BJ (cell line): ENCODE results near the gene CYB561D1. TPM values are rescaled to one million over a fixed set of nuclear protein-coding genes. Genes with fewer than 3 reads are reported as not detected.
"Not testable (repeated sequence)": the region's sequence is repeated elsewhere in the genome, so short reads cannot be mapped to it uniquely, and the experiment has no call there.

Experiments
- CTCF ChIA-PET: fragments of 350-600 bp; formaldehyde crosslinking; extraction: SDS; loops from one replicate; lab custom pipeline; 2021; ENCODE audit warnings: antibody characterized with exemption, inconsistent platforms; lab: Yijun Ruan, JAX
- POLR2A ChIA-PET: fragments of 300-600 bp; sonication (Branson Sonifier 250); formaldehyde crosslinking; extraction: SDS; loops from one replicate; lab custom pipeline; 2021; ENCODE audit warnings: antibody characterized with exemption; lab: Charles Lee
- DNase-seq: peaks from one replicate; pipeline ENCODE4 v3.0.0-alpha.2; 2011; ENCODE audit warnings: low read depth
- H3K27me3 ChIP-seq: 2 replicates; pipeline ENCODE4 v1.6.0; 2011; ENCODE audit warnings: low read length; ENCODE audit not compliant: control insufficient read depth, insufficient read depth
- H3K36me3 ChIP-seq: 2 replicates; pipeline ENCODE4 v1.5.1; 2011; ENCODE audit warnings: low read length; ENCODE audit not compliant: control insufficient read depth, insufficient read depth
- H3K4me3 ChIP-seq: 2 replicates; pipeline ENCODE4 v1.5.1; 2011; ENCODE audit warnings: low read depth, mild to moderate bottlenecking, control low read depth, low read length
- polyA plus RNA-seq: library from polyadenylated mRNA; depleted of rRNA; stranded (reverse); fragments of >200 nt; gene quantifications from 2 replicates; pipeline ENCODE4 v1.2.3, GENCODE V29; 2011
- TF ChIP-seq, protein P1 (sequence below): IDR thresholded peaks from 2 replicates; pipeline ENCODE4 v1.5.1; 2011; ENCODE audit warnings: low read depth, mild to moderate bottlenecking, control low read depth, inconsistent platforms, low read length, moderate library complexity; ENCODE audit not compliant: insufficient read depth

CYB561D1 gene
- polyA plus RNA-seq, 1 experiment: 10.8 TPM

DNA sequence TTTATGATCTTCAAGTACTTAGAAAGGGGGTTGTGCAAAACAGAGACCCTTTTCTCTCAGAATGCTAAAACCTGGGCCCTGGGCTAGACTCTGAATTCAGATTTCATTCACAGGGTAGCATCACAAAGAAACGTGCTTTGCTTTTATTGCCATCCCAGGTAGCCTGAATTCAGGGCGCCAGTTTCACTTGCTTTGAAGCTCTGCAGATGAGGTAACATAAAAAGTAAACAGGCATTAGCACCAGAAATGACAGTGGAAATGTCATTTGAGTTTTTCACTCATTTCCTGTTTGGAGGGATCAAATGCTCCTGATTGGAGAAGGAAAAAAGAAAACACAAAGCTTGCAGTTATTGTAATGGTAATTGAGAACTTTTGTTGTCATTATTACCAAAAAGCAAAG lies 25.0 kb upstream of the CYB561D1 start:
- no peak overlapping the region for H3K4me3 ChIP-seq
- ChIA-PET CTCF (interaction anchor here (0.7 to 1.8 kb wide), 6 partner anchors 17 to 382 kb away, joined by 3 to 7 read pairs (median 4); partner anchors contain the start of gene SORT1), POLR2A (interaction anchor here (0.6 to 0.7 kb wide), 2 partner anchors 43 to 57 kb away, joined by 3 to 5 read pairs; partner anchors contain the start of gene PSMA5)
- H3K27me3 ChIP-seq: no peaks in the 10 kb centered on the region
- peaks cover 2% of the 10 kb centered on the region for H3K36me3 ChIP-seq
- DNase-seq: no peak
- TF ChIP-seq, protein P1, sequence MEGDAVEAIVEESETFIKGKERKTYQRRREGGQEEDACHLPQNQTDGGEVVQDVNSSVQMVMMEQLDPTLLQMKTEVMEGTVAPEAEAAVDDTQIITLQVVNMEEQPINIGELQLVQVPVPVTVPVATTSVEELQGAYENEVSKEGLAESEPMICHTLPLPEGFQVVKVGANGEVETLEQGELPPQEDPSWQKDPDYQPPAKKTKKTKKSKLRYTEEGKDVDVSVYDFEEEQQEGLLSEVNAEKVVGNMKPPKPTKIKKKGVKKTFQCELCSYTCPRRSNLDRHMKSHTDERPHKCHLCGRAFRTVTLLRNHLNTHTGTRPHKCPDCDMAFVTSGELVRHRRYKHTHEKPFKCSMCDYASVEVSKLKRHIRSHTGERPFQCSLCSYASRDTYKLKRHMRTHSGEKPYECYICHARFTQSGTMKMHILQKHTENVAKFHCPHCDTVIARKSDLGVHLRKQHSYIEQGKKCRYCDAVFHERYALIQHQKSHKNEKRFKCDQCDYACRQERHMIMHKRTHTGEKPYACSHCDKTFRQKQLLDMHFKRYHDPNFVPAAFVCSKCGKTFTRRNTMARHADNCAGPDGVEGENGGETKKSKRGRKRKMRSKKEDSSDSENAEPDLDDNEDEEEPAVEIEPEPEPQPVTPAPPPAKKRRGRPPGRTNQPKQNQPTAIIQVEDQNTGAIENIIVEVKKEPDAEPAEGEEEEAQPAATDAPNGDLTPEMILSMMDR: no peak

DNA sequence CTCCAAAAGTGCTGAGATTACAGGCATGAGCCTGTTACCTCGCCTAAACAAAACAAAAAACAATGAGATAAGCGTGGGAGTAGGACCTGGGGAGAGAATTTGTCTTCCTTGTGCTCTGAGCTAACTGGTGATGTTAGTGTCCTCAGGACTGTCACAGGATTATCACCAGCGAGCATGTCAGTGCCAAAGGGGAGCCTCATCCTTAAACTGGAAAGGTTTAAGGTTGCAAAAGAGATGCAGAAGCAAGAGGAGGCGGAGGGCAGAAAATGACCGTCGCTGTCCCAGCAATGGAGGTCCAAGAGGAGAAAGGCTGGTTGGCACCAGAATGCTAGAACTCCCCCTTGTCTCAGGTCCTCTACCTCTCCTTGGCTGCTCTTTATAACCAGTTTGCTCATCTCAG lies 23.6 kb upstream of the CYB561D1 start:
- TF ChIP-seq, protein P1: no peak
- Histone ChIP-seq H3K36me3 (peaks cover 2% of the 10 kb centered on the region), H3K27me3 (no peaks in the 10 kb centered on the region), H3K4me3 (no peak overlapping the region)
- DNase-seq: no peak
- CTCF ChIA-PET: interaction anchor here (0.6 to 1.8 kb wide), 4 partner anchors 8 to 669 kb away, joined by 3 to 6 read pairs (median 4); partner anchors contain the start of gene SORT1
- POLR2A ChIA-PET: interaction anchor here (0.5 kb wide), 1 partner anchor 25 kb away, joined by 6 read pairs; no protein-coding TSS in a partner anchor

DNA sequence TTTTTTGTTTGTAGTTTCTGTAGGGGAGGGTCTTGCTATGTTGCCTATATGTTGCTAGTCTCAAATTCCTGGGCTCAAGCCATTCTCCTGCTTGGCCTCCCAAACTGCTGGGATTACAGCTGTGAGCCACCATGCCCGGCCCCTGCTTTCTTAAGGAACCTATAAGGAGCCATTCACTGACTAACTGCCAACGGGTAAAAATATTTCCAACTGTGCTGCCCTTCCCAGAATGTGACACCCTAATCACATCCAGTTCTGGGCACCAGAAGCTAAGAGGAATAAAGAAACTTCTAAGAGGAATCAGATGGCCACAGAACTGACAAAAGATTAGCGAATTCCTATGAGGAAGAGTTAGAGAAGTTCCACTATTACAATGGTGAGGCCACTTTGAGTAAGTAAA lies 21.1 kb upstream of the CYB561D1 start:
- Histone ChIP-seq H3K36me3 (peaks cover 11% of the 10 kb centered on the region), H3K27me3 (no peaks in the 10 kb centered on the region), H3K4me3 (no peak overlapping the region)
- ChIA-PET CTCF (no interaction called here), POLR2A (no interaction called here)
- no peak for DNase-seq
- TF ChIP-seq, protein P1: no peak

DNA sequence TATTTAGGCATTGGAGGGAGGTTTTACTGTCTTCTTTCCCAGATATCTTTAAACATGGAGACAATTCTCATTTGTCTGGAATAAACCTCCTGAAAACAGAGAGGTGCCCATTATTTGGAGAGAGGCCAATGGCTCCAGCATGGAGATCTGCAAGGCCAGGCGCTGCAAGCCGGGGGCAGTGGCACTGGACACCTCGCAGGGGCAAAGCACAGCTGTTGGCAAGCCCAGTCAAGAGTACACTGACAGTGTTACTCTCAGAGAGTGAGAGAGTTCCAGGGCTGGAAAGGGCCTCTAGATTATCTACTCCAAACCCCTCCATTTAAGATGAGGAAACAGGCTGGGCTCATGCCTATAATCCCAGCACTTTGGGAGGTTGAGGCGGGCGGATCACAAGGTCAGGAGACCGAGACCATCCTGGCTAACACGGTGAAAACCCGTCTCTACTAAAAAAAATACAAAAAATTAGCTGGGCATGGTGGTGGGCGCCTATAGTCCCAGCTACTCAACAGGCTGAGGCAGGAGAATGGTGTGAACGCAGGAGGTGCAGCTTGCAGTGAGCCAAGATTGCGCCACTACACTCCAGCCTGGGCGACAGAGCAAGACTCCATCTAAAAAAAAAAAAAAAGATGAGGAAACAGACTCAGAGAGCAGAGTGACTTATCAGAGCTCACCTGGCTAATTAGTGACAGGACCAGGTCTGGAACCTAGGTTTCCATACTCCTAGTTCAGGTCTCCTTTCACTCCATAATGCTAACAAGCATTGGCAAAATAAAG lies 20.4 kb upstream of the CYB561D1 start:
- H3K36me3 ChIP-seq: peaks cover 16% of the 10 kb centered on the region
- DNase-seq, POLR2A ChIA-PET, H3K4me3 ChIP-seq, H3K27me3 ChIP-seq: not testable (repeated sequence)
- CTCF ChIA-PET: interaction anchor here (0.7 kb wide), 1 partner anchor 24 kb away, joined by 5 read pairs; no protein-coding TSS in a partner anchor

DNA sequence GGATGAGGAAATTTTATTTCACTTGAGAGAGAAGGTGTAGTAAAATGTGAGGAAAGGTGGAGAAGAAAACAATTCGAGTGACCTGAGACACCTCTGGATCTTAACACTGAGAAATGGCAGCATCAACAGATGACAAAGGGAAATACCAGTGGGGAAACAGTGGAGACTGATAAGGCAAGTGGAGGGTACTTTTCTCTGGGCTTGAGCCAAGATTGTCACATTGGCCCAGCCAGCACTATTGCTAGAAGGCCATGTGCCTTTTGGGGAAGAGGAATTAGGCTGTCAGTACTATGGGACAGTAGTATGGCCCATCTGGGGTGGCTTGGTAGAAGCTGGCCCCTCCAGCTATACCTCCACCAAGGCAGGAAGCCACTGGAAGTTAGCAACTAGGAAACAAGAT lies 19.2 kb upstream of the CYB561D1 start:
- POLR2A ChIA-PET: no interaction called here

More for the DNA sequence above, 19.2 kb upstream of the CYB561D1 start:
- CTCF ChIA-PET: no interaction called here
- Histone ChIP-seq H3K27me3 (no peaks in the 10 kb centered on the region), H3K36me3 (peaks cover 20% of the 10 kb centered on the region), H3K4me3 (no peak overlapping the region)
- TF ChIP-seq, protein P1: no peak
- no peak for DNase-seq
